Bronchus fibroblast of lung (primary cell): ENCODE measurements around the gene CLCA1. TPM values are rescaled to one million over a fixed set of nuclear protein-coding genes. Genes with fewer than 3 reads are reported as not detected.

ENCODE experiments used
- total RNA-seq: library from RNA; depleted of rRNA; stranded (reverse); fragments of >200 nt; gene quantifications from 2 replicates; pipeline ENCODE4 v1.2.3, GENCODE V29; 2015

Gene CLCA1, protein sequence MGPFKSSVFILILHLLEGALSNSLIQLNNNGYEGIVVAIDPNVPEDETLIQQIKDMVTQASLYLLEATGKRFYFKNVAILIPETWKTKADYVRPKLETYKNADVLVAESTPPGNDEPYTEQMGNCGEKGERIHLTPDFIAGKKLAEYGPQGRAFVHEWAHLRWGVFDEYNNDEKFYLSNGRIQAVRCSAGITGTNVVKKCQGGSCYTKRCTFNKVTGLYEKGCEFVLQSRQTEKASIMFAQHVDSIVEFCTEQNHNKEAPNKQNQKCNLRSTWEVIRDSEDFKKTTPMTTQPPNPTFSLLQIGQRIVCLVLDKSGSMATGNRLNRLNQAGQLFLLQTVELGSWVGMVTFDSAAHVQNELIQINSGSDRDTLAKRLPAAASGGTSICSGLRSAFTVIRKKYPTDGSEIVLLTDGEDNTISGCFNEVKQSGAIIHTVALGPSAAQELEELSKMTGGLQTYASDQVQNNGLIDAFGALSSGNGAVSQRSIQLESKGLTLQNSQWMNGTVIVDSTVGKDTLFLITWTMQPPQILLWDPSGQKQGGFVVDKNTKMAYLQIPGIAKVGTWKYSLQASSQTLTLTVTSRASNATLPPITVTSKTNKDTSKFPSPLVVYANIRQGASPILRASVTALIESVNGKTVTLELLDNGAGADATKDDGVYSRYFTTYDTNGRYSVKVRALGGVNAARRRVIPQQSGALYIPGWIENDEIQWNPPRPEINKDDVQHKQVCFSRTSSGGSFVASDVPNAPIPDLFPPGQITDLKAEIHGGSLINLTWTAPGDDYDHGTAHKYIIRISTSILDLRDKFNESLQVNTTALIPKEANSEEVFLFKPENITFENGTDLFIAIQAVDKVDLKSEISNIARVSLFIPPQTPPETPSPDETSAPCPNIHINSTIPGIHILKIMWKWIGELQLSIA
- total RNA-seq: not detected in 2 replicates

DNA sequence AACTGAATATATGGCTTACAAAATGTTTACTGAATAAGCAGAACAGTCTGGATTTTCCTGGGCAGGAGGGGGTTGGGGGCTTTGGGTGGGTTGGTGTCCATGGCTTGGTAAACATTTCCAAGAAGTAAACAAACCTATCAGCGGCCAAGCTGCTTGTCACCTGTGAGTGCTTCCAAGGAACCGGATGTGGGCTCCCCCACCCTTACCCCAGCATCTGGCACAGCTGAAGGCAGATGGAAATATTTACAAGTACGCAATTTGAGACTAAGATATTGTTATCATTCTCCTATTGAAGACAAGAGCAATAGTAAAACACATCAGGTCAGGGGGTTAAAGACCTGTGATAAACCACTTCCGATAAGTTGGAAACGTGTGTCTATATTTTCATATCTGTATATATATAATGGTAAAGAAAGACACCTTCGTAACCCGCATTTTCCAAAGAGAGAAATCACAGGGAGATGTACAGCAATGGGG, at the start of gene CLCA1:
Gene CLCA1, plus strand, starts transcription at position 427 of the 477 bp plus-strand sequence. Its CDS starts 45 bp downstream, at position 472.

DNA sequence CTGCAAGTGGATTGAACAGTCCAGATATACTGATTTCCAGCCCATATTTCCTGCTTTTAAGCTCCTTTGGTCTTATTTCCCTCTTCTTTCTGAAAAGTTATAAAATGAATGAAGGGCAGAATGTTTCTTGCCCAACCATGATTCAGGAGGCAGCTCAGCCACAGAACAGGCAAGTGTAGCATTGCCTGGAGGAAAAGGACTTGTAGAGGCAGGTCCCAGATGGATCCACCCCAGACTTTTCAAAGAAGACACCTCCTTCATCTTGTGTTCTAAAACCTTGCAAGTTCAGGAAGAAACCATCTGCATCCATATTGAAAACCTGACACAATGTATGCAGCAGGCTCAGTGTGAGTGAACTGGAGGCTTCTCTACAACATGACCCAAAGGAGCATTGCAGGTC, 44.9 kb upstream of the CLCA1 start, which contains the start of gene CLCA2:
Gene CLCA2, plus strand, starts transcription at position 299 of the 400 bp plus-strand sequence. Its CDS starts 77 bp downstream, at position 376.

DNA sequence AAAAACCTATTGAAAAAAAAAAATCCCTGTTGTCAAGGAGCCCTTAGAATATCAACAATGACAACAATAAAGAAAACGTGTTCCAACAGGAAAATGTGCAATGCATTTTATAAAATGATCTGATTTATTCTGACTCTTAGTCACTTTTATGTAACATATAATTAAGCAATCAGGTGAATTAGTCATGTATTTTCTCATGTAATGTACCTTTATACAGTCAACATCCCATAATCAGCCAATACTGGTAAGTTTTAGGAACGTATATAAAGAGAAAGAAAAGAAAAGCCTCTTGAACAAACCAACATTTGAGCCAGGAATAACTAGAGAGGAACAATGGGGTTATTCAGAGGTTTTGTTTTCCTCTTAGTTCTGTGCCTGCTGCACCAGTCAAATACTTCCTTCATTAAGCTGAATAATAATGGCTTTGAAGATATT, 78.1 kb downstream of the CLCA1 start, which contains the start of gene CLCA4:
Gene CLCA4, plus strand, starts transcription at position 292 of the 435 bp plus-strand sequence. Its CDS starts 42 bp downstream, at position 334.

Other genes with a start within 250 kb of the CLCA1 start
- gene ODF2L, start 72.6 kb upstream of the CLCA1 start, total RNA-seq: 8.9 and 17.8 TPM in 2 replicates
- under 0.01 and 0.15 TPM in 2 replicates for gene CLCA2, start 44.8 kb upstream of the CLCA1 start, total RNA-seq
- gene CLCA4, start 78.2 kb downstream of the CLCA1 start, total RNA-seq: not detected in 2 replicates
- gene SH3GLB1, start 235.6 kb downstream of the CLCA1 start, total RNA-seq: 28.2 and 28.9 TPM in 2 replicates